HG02678 (cell line): Measurements from ENCODE around the gene ANKRD34A.

Experiments
- ATAC-seq: cut with Tn5 transposase; IDR thresholded peaks from one replicate; pipeline ENCODE4 v1.9.1; 2021; ENCODE audit warnings: mild to moderate bottlenecking, moderate library complexity; ENCODE audit not compliant: unreplicated experiment

ANKRD34A gene

DNA sequence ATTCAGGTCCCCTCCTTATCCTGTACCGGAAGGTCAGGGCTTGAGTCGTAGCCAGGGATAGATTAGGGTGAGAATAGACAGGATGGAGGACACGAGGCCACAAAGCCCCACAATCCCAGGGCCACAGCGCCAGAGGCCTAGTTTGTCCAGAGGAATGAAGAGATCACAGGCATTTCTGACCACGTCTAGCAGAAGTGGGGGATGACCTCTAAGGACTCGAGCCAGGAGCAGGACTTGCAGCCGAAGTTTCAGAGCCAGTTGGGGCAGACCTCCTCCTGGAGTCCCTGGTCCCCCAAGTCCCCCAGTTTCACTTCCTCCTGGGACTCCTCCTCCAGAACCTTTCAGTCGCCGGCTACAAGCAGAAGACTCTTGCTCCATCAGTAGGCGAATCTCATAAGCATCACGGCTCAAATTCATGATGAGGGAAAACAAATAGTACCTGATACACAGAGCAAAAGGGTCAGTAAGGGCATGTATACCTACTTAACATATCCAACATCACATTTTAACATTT, 52.2 kb downstream of the ANKRD34A start:
- ATAC-seq: no peak
